Measurements from ENCODE around the gene SAP25.

Gene SAP25

GRCh38 chr7:100590077-100590737, 16.5 kb upstream of the SAP25 start:
- DNase-seq (ENCODE audit: low read depth, low spot score), result no peak
- Histone ChIP-seq H3K4me1 (ENCODE audit: insufficient read depth, insufficient read length) (peaks cover 12% of the 10 kb centered on the region), H3K4me3 (ENCODE audit: insufficient read length, low read depth) (no peak overlapping the region), H3K27me3 (ENCODE audit: insufficient read depth, insufficient read length) (no peaks in the 10 kb centered on the region), H3K36me3 (ENCODE audit: insufficient read depth, insufficient read length, low read length) (no peaks in the 10 kb centered on the region), H3K9ac (ENCODE audit: insufficient read length, low read depth) (peak overlapping the region; percentile 32), H3K9me3 (ENCODE audit: insufficient read depth, low read length) (no peaks in the 10 kb centered on the region)
- TF ChIP-seq ZNF274 (IDR thresholded peaks at IDR 0.05; ENCODE audit: low read depth, low read length) (no peak), YY1 (IDR thresholded peaks at IDR 0.05; ENCODE audit: insufficient read depth, insufficient read length) (no peak), SUZ12 (IDR thresholded peaks at IDR 0.05; ENCODE audit: extremely low read depth, insufficient read depth, insufficient read length) (no peak)

GRCh38 chr7:100589341-100589947, 15.7 kb upstream of the SAP25 start:
- TF ChIP-seq YY1 (IDR thresholded peaks at IDR 0.05; ENCODE audit: insufficient read depth, insufficient read length), result no peak
- no peak for TF ChIP-seq SUZ12 (IDR thresholded peaks at IDR 0.05; ENCODE audit: extremely low read depth, insufficient read depth, insufficient read length)
- Histone ChIP-seq H3K9me3 (ENCODE audit: insufficient read depth, low read length) (no peaks in the 10 kb centered on the region), H3K4me1 (ENCODE audit: insufficient read depth, insufficient read length) (peaks cover 14% of the 10 kb centered on the region), H3K36me3 (ENCODE audit: insufficient read depth, insufficient read length, low read length) (no peaks in the 10 kb centered on the region), H3K27me3 (ENCODE audit: insufficient read depth, insufficient read length) (no peaks in the 10 kb centered on the region), H3K9ac (ENCODE audit: insufficient read length, low read depth) (peak overlapping the region; percentile 22), H3K4me3 (ENCODE audit: insufficient read length, low read depth) (no peak overlapping the region)
- DNase-seq (ENCODE audit: low read depth, low spot score), result no peak

DNA sequence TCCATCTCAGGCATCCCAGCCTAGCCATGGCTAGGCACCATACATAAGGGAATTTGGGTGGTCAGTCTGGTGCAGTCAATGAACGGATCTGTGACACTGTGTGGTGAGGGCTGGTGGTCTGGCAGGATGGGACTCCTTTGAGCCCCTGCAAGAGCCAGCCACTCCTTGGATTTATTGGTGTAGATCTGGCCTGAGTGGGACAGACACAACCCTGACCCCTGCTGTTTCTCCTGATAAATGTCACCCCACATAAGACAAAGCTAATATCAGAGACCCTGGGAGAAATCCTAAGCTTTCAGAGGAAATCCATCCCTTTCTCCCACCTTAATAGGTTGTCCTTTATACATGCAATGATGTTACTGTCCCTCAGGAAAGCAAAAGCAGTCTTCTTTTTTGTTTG, 14.7 kb upstream of the SAP25 start:
- Histone ChIP-seq H3K36me3 (ENCODE audit: insufficient read depth, insufficient read length, low read length) (no peaks in the 10 kb centered on the region), H3K9me3 (ENCODE audit: insufficient read depth, low read length) (no peaks in the 10 kb centered on the region), H3K27me3 (ENCODE audit: insufficient read depth, insufficient read length) (no peaks in the 10 kb centered on the region), H3K4me3 (ENCODE audit: insufficient read length, low read depth) (no peak overlapping the region), H3K4me1 (ENCODE audit: insufficient read depth, insufficient read length) (peaks cover 21% of the 10 kb centered on the region), H3K9ac (ENCODE audit: insufficient read length, low read depth) (no peak overlapping the region)
- no peak for DNase-seq (ENCODE audit: low read depth, low spot score)
- TF ChIP-seq YY1 (IDR thresholded peaks at IDR 0.05; ENCODE audit: insufficient read depth, insufficient read length), result no peak
- TF ChIP-seq SUZ12 (IDR thresholded peaks at IDR 0.05; ENCODE audit: extremely low read depth, insufficient read depth, insufficient read length), result no peak
- no peak for TF ChIP-seq ZNF274 (IDR thresholded peaks at IDR 0.05; ENCODE audit: low read depth, low read length)

- no peaks in the 10 kb centered on the region for H3K27me3 ChIP-seq (ENCODE audit: insufficient read depth, insufficient read length)
- no peaks in the 10 kb centered on the region for H3K9me3 ChIP-seq (ENCODE audit: insufficient read depth, low read length)
- H3K9ac ChIP-seq (ENCODE audit: insufficient read length, low read depth), result peak within 1 kb of the TSS; percentile 93
- H3K4me3 ChIP-seq (ENCODE audit: insufficient read length, low read depth), result peak within 1 kb of the TSS; percentile 86
- H3K4me1 ChIP-seq (ENCODE audit: insufficient read depth, insufficient read length), result peaks cover 26% of the 10 kb centered on the region
- peak; percentile 99 for DNase-seq (ENCODE audit: low read depth, low spot score)
- H3K36me3 ChIP-seq (ENCODE audit: insufficient read depth, insufficient read length, low read length), result peaks cover 14% of the 10 kb centered on the region
- no peak for TF ChIP-seq ZNF274 (IDR thresholded peaks at IDR 0.05; ENCODE audit: low read depth, low read length)
- no peak for TF ChIP-seq SUZ12 (IDR thresholded peaks at IDR 0.05; ENCODE audit: extremely low read depth, insufficient read depth, insufficient read length)
- TF ChIP-seq YY1 (IDR thresholded peaks at IDR 0.05; ENCODE audit: insufficient read depth, insufficient read length), result no peak
These were observed 12.7 kb upstream of the SAP25 start, which contains the start of gene FBXO24 for GRCh38 chr7:100586266-100587025. TSS of gene FBXO24 (plus strand) at chr7:100586328. CDS start at chr7:100586626, 298 bp downstream.

GRCh38 chr7:100585511-100586265, 12.0 kb upstream of the SAP25 start, which contains the start of gene LRCH4:
TSS of gene LRCH4 (minus strand) at chr7:100586129. CDS start at chr7:100586100, 29 bp downstream.
- peak within 1 kb of the TSS; percentile 93 for H3K9ac ChIP-seq (ENCODE audit: insufficient read length, low read depth)
- H3K4me3 ChIP-seq (ENCODE audit: insufficient read length, low read depth), result peak within 1 kb of the TSS; percentile 86
- H3K36me3 ChIP-seq (ENCODE audit: insufficient read depth, insufficient read length, low read length), result peaks cover 22% of the 10 kb centered on the region
- no peaks in the 10 kb centered on the region for H3K9me3 ChIP-seq (ENCODE audit: insufficient read depth, low read length)
- no peaks in the 10 kb centered on the region for H3K27me3 ChIP-seq (ENCODE audit: insufficient read depth, insufficient read length)
- no peak for TF ChIP-seq YY1 (IDR thresholded peaks at IDR 0.05; ENCODE audit: insufficient read depth, insufficient read length)
- TF ChIP-seq SUZ12 (IDR thresholded peaks at IDR 0.05; ENCODE audit: extremely low read depth, insufficient read depth, insufficient read length), result no peak
- TF ChIP-seq ZNF274 (IDR thresholded peaks at IDR 0.05; ENCODE audit: low read depth, low read length), result no peak
- H3K4me1 ChIP-seq (ENCODE audit: insufficient read depth, insufficient read length), result peaks cover 24% of the 10 kb centered on the region
- DNase-seq (ENCODE audit: low read depth, low spot score), result no peak

- Histone ChIP-seq H3K4me3 (ENCODE audit: insufficient read length, low read depth) (peak overlapping the region; percentile 86), H3K9me3 (ENCODE audit: insufficient read depth, low read length) (no peaks in the 10 kb centered on the region), H3K36me3 (ENCODE audit: insufficient read depth, insufficient read length, low read length) (peaks cover 29% of the 10 kb centered on the region), H3K27me3 (ENCODE audit: insufficient read depth, insufficient read length) (no peaks in the 10 kb centered on the region), H3K9ac (ENCODE audit: insufficient read length, low read depth) (peak overlapping the region; percentile 93), H3K4me1 (ENCODE audit: insufficient read depth, insufficient read length) (peaks cover 18% of the 10 kb centered on the region)
- no peak for DNase-seq (ENCODE audit: low read depth, low spot score)
- no peak for TF ChIP-seq SUZ12 (IDR thresholded peaks at IDR 0.05; ENCODE audit: extremely low read depth, insufficient read depth, insufficient read length)
These were observed 11.2 kb upstream of the SAP25 start for GRCh38 chr7:100584683-100585510.
